ENCODE results near the gene SPTBN5. TPM values are rescaled to one million over a fixed set of nuclear protein-coding genes. Genes with fewer than 3 reads are reported as not detected.

SPTBN5 gene
- total RNA-seq, 1 donor from 2014 or later, result 0.41 TPM

DNA sequence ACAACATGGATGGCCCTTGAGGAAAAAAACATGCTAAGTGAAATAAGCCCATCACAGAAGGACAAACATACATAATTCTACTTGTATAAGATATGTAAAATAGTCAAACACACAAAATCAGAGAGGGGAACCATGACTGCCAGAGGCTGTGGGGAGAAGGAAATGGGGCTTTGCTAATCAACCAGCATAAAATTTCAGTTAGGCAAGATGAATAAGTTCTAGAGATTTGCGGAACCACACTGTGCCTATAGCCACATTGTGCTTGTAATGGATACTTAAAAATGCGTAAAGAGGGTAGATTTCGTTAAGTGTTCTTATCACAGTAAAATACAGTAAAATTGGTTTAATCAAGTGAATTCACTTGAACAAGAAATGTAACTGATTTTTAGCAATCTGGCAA lies 33.7 kb upstream of the SPTBN5 start:
- FAIRE-seq (no peak), DNase-seq (ENCODE audit: low spot score in 2 of 2) (no peak)

DNA sequence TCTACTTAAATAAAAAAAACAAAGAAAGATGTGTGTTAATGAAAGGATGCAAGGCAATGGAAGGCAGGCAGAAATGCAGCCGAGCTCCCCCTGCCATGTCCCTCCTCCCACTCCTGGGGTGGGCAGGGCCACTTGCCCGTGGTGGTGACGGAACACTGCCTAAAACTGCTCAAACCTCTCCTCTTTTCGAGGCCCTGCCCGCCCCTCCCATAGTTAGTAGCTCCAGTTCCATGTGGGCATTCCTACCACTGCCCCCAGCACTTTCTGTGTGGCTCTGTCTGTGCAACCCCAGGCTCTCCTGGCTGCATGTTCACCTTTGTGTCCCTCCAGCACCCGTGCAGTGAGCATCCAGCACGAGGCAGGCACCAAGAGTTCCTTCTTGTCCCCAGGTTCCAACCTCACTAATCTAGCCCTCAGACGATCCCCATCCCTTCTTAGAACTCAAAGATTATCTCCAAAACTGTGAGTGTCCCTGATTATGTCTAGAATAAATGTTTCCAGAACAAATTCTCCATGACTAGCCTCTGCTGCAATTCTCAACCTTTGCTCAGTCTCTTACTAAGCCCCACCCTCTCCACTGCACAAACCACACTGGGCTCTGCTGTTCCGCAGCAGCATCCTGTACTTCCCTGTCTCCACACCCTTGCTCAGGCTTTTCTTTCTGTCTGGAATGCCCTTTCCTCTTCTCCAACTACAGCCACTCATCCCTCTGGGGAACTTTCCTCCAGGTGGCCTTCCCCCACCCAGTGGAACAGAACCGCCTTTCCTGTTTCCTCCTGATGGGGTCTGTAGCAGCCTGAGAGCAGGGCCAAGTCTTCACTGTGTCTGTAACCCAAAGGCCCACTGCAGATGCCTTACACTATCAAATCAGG lies 32.6 kb upstream of the SPTBN5 start:
- no peak for DNase-seq (ENCODE audit: low spot score in 2 of 2)
- no peak for FAIRE-seq

DNA sequence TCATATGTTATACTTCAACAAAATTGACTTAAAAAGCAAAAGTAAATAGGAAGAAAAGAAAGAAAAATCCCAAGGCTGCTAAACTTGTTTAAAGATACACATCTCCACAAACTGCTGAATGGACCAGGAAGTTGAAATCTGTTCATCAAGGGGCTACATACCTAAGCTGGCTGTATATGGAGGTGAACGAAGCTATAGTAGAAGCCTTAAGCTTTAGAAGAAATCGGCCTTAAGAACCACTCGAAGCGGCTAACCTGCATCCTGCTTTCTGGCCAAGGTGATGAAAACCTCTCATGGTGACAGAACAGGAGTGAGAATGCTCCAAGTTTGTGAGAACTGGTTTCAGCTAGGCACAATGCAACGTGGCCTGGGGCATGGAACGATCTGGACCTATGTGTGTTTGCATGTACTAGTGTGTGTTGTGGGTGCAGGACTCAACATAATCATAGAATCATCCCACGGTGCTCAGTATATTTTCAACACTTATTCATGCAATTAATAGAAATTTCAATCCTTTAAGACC lies 31.3 kb upstream of the SPTBN5 start:
- DNase-seq (ENCODE audit: low spot score in 2 of 2) (no peak), FAIRE-seq (no peak)

DNA sequence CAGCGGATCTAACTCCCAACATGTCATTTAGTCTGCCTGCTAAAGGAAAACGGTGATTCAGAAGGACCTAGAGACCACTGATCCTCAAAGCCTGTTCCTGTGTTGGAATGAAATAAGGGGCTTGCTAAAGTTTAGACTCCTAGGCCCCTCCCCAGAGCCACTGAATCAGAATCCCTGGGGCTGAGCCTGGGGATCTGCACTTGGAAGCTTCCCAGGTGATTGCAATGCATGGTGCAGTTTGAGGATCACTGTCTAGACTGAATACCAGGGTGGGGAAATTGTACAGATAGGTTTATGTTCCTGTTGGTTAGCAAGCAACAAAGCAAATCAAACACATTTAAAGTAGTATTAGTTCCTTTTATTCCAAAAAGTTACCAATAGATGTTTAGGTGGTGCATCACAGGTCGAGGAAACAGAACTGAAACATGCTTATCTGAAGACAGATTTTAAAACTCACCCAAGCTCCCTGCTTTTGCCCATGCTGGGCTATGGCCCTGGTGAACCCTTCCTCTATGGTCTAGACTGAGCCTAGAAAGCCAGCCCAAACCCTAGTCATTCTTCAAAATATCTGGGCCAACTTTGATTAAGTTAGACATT lies 29.6 kb upstream of the SPTBN5 start:
- FAIRE-seq, result no peak

DNA sequence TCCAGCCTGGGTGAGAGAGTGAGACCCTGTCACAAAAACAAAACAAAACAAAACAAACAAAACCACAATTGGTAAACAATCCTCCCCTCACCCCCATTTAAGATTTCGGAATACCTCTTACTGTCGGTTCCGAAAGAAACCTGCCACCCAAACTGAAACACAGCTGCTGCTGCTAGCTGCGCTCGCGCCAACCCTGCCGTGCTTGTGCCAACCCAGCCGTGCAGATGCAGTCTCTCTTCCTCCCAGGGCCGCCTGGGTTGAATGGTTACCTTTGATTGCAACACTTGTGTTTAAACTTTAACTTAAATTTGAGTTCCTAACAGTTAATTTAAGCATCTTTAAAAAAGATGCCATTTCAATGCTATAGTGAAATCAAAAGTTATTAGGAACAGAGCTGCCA lies 28.5 kb upstream of the SPTBN5 start:
- DNase-seq (ENCODE audit: low spot score in 2 of 2), result no peak
- no peak for FAIRE-seq

More for the DNA sequence above, 29.6 kb upstream of the SPTBN5 start:
- no peak for DNase-seq (ENCODE audit: low spot score in 2 of 2)

DNA sequence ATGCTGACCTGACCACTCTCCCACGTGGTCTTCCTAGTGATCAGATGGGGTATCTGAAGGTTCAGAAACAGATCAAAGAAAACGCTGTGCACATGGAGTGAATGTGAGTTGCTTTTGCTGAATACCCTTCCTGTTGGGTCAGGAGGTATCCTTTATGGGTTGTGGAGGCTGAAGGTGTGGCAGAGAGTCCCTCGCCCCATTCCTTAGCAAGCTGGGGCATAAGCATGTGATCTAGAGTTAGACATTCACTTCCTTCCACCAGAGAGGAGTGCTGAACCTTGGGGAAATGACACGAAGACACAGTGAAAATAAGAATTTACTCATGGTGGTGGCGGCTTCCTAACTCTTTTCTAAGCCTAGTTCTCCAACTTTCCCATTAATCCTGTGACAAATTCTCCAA lies 27.8 kb upstream of the SPTBN5 start:
- no peak for DNase-seq (ENCODE audit: low spot score in 2 of 2)
- FAIRE-seq, result no peak

DNA sequence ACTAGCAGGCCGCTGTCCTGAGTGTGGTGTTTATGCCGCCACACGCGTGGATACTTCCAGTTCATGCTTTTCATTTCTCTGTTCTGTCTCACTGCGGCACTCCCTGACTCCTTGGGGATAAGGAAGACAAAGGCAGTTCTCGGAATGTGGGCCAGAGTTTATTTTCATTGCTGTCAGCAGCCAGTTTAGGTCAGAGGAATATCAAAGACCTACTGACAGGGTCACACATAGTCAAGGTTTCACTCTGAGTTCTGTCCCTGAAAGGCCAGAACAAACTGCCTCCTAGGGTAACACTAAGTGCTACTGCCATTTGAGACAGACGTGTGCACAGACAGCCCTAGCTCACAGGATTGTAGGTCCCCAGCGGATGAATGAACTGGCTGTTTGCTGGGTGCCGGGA lies 27.3 kb upstream of the SPTBN5 start:
- DNase-seq (ENCODE audit: low spot score in 2 of 2), result no peak
- no peak for FAIRE-seq

DNA sequence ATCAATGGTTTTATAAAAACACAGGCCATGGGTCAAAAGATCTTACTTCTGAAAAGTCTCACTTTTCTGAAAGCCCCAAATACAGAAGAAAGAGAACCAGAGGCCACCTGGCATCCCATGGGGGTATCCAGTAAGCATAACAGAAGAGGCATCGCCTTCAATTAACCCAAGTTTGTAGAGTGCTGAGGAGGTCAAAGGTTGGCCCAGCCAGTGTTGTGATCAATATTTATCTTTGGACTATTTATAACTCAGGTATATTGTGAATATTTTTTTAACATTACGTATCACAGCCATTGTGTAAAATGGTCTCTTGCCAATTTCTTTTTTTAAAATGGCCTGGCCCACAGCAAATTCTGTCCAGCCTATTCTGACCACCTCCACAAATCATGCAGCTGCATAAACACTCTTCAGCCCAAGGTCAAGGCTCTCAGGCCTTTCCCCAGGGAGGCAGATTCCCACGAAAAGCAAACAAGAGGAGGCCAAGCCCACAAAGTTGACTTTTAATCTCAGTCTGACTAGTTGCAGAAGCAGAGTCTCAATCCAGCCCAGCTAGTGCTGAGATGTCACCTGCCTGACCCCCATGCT lies 26.2 kb upstream of the SPTBN5 start:
- no peak for FAIRE-seq
- no peak for DNase-seq (ENCODE audit: low spot score in 2 of 2)

DNA sequence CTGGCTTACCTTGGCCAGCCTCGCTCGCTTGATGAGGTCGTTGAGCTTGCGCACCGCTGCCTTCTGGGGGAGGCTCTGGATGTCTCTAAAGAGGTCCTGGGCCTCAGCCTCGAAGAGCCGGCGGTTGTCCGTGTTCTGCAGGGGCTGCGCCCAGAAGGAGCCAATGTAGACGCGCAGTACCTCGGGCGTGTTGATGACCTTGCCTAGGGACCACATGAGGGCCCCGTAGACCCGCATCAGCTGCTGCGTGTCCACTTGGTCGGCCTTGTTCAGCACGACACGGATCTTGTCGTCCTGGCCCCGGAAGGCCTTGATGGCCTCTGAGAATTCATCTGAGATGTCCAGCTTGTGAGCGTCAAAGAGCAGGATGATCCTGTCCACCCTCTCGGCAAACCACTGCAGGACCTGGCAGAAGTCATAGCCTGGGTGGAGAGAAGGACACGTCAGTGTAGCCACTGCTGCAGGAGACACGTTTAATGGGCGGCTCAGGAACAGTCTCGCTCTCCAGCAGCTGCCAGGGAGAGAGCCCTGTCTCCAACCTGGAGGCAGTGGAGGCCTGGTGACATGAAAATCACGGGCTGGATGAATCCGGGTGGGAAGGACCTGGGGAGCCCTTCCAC lies 25.5 kb upstream of the SPTBN5 start:
- FAIRE-seq (no peak), DNase-seq (ENCODE audit: low spot score in 2 of 2) (no peak)

DNA sequence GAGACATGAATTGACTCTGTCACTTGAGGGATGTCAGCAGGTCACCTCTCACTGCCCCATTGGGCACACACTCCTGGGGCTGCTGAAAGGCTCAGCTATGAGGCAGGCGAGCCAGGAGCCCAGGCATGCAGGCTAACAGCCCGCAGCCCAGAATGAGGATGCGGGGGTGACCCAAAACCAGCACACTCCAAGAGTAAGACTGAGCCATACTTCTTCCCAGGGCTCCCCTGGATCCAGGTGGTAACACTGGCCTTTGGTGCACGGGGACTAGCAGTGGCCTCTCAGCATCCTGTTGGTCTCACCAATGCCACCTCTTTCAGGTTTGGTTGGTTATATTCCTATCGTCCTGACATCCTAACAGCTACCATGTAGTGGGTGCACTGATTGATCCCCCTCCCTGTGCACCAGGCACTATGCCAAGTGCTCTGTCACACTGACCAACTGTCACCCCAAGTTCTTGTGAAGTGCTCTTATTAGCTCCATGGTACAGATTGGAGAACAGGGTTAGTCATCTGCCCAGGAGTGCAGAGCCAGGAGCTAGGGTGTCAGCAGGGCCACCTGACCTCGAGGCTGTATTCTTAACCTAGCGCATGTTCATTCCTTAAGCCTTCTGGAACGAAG lies 24.8 kb upstream of the SPTBN5 start:
- FAIRE-seq (no peak), DNase-seq (ENCODE audit: low spot score in 2 of 2) (no peak)

DNA sequence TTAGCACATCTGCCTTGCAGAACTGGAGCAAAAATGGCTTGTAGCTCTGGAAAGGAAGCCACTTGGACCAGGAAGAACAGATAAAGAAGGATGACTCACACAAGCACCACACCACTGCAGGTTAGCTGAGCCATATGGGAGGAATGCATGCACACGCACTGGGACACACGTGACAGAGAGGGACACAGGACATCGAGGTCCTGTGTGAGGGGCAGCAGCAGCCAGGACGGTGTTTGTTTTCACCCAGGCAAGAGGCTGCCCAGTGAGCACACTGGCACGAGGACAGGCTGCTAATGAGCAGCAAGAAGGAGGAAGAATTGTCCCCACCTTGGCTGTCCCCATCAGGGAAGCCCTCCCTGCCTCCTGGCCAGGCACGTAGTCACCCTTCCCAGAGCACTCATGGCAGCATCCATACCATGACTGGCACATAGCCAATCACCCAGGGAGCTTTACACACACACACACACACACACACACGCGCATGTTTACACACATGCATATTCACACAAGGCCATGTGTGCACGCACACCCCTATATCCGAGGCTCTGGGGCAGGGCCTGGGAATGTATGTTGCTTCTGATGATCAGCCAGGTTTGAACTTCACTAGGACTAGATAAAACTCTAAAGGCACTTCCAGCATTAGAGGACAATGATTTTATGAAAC lies 24.0 kb upstream of the SPTBN5 start:
- FAIRE-seq (no peak), DNase-seq (ENCODE audit: low spot score in 2 of 2) (no peak)

DNA sequence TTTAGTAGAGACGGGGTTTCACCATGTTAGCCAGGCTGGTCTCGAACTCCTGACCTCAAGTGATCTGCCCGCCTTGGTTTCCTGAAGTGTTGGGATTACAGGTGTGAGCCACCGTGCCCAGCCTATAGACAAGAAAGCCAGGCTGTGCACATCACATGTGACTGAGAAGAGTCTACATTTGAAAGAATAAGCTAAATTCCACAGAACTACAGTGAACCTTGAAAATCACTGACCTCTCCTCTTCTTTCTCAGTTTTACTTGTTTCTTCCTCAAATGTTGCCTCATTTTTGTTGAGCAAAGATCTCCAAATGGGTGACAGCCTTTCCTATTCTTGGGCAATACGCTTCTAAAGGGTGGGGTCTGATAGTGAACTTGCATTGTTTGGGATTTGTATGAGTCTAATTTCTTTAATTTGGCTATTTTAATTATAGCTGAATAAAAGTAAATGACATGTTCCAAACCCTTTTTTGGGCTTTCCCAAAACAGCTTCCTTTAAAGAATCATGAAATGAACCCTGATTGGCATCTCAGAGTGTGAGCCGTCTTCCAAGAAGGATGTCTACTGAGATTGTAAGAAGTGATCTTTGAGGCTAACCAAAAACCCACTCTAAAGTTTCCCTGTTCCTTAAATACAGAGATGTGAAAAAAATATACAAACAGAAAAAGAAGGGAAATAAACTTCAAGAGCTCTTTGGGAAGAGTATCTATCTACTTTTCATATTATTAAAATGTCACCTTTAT lies 21.6 kb upstream of the SPTBN5 start:
- no peak for FAIRE-seq

DNA sequence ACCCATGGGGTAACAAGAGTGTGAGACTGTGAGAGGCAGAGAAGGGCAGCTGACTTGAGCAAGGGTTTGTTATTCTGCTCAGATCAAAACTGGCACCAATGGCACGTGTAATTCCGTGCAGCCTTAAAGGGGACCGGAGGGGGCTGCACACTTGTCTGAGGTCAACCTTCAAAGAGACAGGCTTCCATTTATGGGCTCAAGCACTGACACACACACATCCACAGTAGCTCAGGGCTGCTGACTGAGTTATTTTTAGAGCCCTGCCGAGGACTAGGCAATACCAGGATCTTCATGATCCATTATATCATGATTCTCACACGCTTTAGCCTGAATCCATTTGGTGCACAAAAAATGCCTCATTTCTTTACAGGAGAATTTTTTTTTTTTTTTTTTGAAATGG lies 20.6 kb upstream of the SPTBN5 start:
- FAIRE-seq (no peak), DNase-seq (ENCODE audit: low spot score in 2 of 2) (no peak)

More for the DNA sequence above, 21.6 kb upstream of the SPTBN5 start:
- DNase-seq (ENCODE audit: low spot score in 2 of 2), result no peak

DNA sequence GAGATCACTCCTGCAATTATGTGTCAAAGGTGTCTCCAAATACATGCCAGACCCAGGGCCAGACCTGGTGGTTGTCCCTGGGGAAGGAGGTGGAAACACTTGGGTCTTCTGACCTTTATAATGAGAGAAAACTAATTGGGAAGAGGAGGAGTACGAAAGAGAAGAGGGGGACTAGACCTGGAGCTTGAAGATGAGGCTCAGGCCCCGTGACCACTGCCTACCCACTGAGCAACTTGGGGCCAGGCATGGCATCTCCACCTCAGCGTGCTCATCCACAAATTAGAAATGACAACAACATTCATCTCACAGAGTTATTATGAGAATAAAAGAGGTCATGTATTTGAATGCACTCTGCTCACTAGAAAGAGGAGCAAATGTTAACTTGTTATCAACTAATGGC lies 19.4 kb upstream of the SPTBN5 start:
- FAIRE-seq (no peak), DNase-seq (ENCODE audit: low spot score in 2 of 2) (no peak)

DNA sequence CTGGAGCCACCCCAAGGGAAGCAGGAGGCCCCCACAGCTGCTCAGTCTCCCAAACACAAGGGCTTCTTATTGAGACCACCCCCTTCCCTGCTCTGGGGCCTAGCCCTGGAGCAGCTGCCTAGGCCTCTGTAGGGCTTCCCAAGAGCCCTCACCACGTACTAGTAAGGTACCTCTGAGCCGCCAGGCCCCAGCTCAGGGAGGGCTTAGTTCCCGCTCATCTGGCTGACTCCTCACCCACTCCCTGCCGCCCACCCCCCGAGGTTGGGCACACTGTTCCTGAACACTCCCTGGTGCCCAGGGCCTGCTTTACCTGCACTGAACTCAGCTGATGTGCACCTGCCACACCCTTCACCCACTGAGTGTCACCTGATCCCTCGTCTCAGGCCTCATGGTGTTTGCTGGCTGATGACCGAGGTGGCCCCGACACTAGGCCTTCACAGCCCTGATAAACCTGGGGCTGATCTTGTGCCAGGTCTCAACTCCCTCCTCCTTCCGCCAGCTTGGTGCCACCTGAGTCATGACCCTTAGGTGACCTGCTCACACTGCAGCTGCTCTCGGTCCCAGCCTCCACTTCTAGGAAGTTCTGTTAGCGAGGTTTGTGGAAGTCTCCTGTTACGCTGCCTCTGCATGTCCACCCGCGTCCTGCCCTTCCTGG lies 18.0 kb upstream of the SPTBN5 start:
- no peak for FAIRE-seq
- no peak for DNase-seq (ENCODE audit: low spot score in 2 of 2)

DNA sequence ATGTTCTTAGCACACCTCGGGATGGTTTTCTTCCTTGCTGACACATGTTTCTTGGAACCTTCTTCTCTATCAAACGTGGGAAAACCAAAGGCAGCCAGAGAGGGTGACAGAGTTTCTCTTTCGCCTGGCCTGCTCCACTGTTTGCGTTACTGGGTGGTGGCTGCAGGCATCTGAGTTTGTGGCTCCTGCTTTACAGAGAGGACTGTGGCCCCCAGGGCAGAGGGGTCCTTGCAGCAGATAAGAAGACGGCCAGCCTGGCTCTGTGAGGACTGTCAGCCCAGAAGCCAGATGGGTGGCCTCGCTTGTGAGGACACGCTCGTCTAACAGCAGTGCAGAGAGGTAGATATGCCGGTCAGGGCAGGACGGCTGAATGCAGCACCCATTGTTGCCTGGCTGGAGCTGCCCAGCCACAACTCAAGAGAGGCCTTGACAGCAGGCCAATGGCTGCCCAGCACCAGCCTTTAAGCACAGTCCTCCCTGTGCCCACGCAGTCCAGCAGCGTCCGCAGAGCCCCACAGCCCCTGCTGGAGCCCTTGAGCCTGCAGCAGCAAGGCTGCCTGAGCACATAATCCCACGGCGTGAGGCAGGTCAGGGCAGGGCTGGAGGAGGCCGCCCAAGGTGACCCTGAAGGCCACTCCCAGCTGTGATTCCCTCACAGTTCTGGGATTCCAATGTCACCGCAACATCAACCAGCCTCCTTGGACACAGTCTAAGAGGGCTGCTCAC lies 15.0 kb upstream of the SPTBN5 start:
- DNase-seq (ENCODE audit: low spot score in 2 of 2) (no peak), FAIRE-seq (no peak)

DNA sequence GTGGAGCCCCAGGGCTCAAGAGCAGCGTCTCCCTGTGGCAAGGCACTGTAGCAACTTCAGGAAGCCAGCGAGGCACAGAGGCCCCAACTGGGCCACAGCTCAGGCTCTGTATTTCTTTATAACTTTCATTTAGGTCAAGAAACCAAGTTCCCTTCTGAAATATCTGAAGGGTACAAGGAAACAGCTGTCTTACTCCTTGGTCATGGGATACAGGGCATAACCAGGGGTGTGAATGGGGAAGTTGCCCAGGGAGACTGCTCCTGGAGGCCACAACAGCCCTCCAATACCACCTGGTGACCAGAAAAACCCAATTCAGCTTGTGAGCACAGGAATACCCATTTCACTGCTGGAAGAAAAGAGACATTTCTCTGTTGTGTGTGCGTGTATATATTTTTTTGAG lies 13.3 kb upstream of the SPTBN5 start:
- FAIRE-seq (no peak), DNase-seq (ENCODE audit: low spot score in 2 of 2) (no peak)

DNA sequence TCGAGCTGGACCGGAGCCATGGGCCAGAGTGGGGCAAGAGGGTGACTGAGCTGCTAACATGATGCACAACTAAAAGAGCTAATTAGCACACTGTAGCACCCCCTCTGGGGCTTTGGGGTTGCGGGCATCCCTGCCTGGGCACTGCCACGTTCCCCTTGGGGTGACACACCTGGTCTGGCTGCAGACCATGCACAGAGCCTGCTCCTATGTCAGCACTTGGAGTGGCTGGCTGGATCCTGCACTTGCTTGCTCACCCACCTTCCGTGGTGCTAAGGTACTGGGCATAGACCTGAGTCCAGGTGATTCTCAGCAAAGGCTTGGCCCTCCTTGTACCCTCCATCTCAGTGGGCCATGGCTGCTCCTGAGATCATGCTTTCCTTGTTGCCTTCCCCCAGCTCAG lies 12.8 kb upstream of the SPTBN5 start:
- DNase-seq (ENCODE audit: low spot score in 2 of 2) (no peak), FAIRE-seq (no peak)
